Measurements from ENCODE around the gene GVQW3. TPM values are rescaled to one million over a fixed set of nuclear protein-coding genes. Genes with fewer than 3 reads are reported as not detected.

The GVQW3 gene
- total and polyA plus RNA-seq, 2 of the 13 experiments (the other 11 are each of a cell fraction or from before 2014, with no cell fraction given), result 5.0 to 5.6 TPM

DNA sequence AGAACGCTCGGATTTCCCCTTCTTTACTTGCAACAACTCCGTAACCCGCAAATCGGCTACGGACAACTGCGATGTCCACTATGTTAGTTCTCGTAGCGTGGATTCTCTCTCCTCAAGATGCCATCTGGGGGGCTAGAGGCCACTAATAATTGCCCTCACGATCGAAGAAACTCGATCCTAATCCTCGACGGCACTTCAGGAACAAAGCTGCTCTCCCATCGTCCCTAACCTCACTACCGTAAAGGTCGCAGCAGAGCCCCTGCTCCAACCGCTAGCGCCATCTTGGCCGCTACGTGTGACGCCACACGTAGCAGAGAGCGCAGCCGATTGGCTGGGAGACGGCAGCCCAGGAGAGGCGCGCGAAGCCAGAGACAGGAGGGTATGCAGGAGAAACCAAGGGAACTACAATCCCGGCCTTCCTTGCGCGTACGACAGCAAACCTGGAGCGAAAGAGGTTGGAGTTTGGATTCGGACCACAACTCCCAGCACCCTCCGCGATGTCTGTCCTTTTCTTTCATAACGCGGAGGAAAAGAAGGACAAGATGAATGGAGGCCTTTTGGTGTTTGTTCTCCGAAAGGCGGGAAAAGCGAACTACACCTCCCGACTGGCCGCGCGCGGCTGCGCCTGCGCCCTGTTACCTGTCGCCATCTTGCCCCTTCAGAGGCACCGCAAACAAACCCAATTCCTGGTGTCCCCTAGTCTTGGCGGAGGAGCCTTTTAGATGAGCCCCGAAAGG is 63.4 kb downstream of the GVQW3 start, which contains the start of gene EMSY (continued):
- TF ChIP-seq, protein P1, sequence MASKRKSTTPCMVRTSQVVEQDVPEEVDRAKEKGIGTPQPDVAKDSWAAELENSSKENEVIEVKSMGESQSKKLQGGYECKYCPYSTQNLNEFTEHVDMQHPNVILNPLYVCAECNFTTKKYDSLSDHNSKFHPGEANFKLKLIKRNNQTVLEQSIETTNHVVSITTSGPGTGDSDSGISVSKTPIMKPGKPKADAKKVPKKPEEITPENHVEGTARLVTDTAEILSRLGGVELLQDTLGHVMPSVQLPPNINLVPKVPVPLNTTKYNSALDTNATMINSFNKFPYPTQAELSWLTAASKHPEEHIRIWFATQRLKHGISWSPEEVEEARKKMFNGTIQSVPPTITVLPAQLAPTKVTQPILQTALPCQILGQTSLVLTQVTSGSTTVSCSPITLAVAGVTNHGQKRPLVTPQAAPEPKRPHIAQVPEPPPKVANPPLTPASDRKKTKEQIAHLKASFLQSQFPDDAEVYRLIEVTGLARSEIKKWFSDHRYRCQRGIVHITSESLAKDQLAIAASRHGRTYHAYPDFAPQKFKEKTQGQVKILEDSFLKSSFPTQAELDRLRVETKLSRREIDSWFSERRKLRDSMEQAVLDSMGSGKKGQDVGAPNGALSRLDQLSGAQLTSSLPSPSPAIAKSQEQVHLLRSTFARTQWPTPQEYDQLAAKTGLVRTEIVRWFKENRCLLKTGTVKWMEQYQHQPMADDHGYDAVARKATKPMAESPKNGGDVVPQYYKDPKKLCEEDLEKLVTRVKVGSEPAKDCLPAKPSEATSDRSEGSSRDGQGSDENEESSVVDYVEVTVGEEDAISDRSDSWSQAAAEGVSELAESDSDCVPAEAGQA (IDR thresholded peaks at IDR 0.05; ENCODE audit: low read depth), result peak; percentile 75; the same call in 1 of the 2 replicates
- TF ChIP-seq, protein P1 (CRISPR knock-in tag; IDR thresholded peaks at IDR 0.05; ENCODE audit: borderline replicate concordance), result no peak
- TF ChIP-seq ZNF264 (CRISPR knock-in tag; IDR thresholded peaks at IDR 0.05), result peak; percentile 36; the same call in 1 of the 2 replicates
- TF ChIP-seq, protein P2, sequence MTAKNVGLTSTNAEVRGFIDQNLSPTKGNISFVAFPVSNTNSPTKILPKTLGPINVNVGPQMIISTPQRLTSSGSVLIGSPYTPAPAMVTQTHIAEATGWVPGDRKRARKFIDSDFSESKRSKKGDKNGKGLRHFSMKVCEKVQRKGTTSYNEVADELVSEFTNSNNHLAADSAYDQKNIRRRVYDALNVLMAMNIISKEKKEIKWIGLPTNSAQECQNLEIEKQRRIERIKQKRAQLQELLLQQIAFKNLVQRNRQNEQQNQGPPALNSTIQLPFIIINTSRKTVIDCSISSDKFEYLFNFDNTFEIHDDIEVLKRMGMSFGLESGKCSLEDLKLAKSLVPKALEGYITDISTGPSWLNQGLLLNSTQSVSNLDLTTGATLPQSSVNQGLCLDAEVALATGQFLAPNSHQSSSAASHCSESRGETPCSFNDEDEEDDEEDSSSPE (CRISPR knock-in tag; IDR thresholded peaks at IDR 0.05), result peak; percentile 97
- TF ChIP-seq TOE1 (CRISPR knock-in tag; IDR thresholded peaks at IDR 0.05), result peak; percentile 26; the same call in 1 of the 2 replicates
- TF ChIP-seq ARHGAP35 (CRISPR knock-in tag; IDR thresholded peaks at IDR 0.05; ENCODE audit: borderline replicate concordance), result no peak
- no peak for TF ChIP-seq ZNF577 (CRISPR knock-in tag; IDR thresholded peaks at IDR 0.05; ENCODE audit: borderline replicate concordance, low read depth)
- TF ChIP-seq ZNF883 (CRISPR knock-in tag; IDR thresholded peaks at IDR 0.05; ENCODE audit: not compliant biosample characterization), result peak; percentile 61
- TF ChIP-seq, protein P3, sequence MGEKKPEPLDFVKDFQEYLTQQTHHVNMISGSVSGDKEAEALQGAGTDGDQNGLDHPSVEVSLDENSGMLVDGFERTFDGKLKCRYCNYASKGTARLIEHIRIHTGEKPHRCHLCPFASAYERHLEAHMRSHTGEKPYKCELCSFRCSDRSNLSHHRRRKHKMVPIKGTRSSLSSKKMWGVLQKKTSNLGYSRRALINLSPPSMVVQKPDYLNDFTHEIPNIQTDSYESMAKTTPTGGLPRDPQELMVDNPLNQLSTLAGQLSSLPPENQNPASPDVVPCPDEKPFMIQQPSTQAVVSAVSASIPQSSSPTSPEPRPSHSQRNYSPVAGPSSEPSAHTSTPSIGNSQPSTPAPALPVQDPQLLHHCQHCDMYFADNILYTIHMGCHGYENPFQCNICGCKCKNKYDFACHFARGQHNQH (CRISPR knock-in tag; IDR thresholded peaks at IDR 0.05), result no peak
- TF ChIP-seq NFIB (CRISPR knock-in tag; IDR thresholded peaks at IDR 0.05; ENCODE audit: borderline replicate concordance), result no peak
- peak; percentile 60 for TF ChIP-seq MED8 (CRISPR knock-in tag; IDR thresholded peaks at IDR 0.05; ENCODE audit: insufficient replicate concordance)
- TF ChIP-seq ZNF496 (CRISPR knock-in tag; IDR thresholded peaks at IDR 0.05; ENCODE audit: insufficient replicate concordance), result no peak
- no peak for TF ChIP-seq SMYD3 (CRISPR knock-in tag; IDR thresholded peaks at IDR 0.05)
- peak; percentile 59; the same call in 1 of the 2 replicates for TF ChIP-seq TARDBP (CRISPR knock-in tag; IDR thresholded peaks at IDR 0.05)
- no peak for TF ChIP-seq MYNN (CRISPR knock-in tag; IDR thresholded peaks at IDR 0.05; ENCODE audit: low read depth)
- peak; percentile 94 for TF ChIP-seq GZF1 (CRISPR knock-in tag; IDR thresholded peaks at IDR 0.05)
- TF ChIP-seq SCMH1 (CRISPR knock-in tag; IDR thresholded peaks at IDR 0.05; ENCODE audit: borderline replicate concordance), result no peak
- TF ChIP-seq MEIS2 (CRISPR knock-in tag; IDR thresholded peaks at IDR 0.05), result no peak; the same call in 1 of the 2 replicates
- TF ChIP-seq SP5 (CRISPR knock-in tag; IDR thresholded peaks at IDR 0.05; ENCODE audit: borderline replicate concordance, low read depth), result no peak
- no peak for TF ChIP-seq SSRP1 (CRISPR knock-in tag; IDR thresholded peaks at IDR 0.05)
- TF ChIP-seq KDM1A (CRISPR knock-in tag; IDR thresholded peaks at IDR 0.05), result no peak
- TF ChIP-seq ZNF570 (CRISPR knock-in tag; IDR thresholded peaks at IDR 0.05; ENCODE audit: borderline replicate concordance), result no peak
- peak; percentile 64; the same call in 1 of the 2 replicates for TF ChIP-seq ZNF776 (CRISPR knock-in tag; IDR thresholded peaks at IDR 0.05)
